Large intestine (tissue), 3 donors: ENCODE results near the gene TOMM40. TPM values are rescaled to one million over a fixed set of nuclear protein-coding genes. Genes with fewer than 3 reads are reported as not detected.

Experiments used
- DNase-seq, 2 donors: peaks; one replicate each; pipeline versions ENCODE4 v3.0.0 to v3.0.0-alpha.2; 2013
- H3K27ac ChIP-seq: one replicate; pipeline ENCODE4 v1.5.1; 2013; ENCODE audit warnings: low read length
- H3K27me3 ChIP-seq: 2 replicates; pipeline ENCODE4 v1.6.1; 2013; ENCODE audit warnings: low read length; ENCODE audit not compliant: control insufficient read depth, insufficient read depth
- H3K36me3 ChIP-seq: 2 replicates; pipeline ENCODE4 v1.6.1; 2013; ENCODE audit warnings: low read length; ENCODE audit not compliant: control insufficient read depth, insufficient read depth
- H3K4me1 ChIP-seq: one replicate; pipeline ENCODE4 v1.6.1; 2013; ENCODE audit warnings: low read length; ENCODE audit not compliant: control insufficient read depth, insufficient read depth
- H3K4me3 ChIP-seq: one replicate; pipeline ENCODE4 v1.5.1; 2013; ENCODE audit warnings: low read length
- H3K9me3 ChIP-seq: one replicate; pipeline ENCODE4 v1.6.1; 2013; ENCODE audit warnings: mild to moderate bottlenecking, low read depth, low read length, moderate library complexity; ENCODE audit not compliant: control insufficient read depth
- WGBS: methylation state at CpG from one replicate; pipeline ENCODE4 v1.1.5; 2013; ENCODE audit warnings: low lambda C conversion rate; ENCODE audit not compliant: insufficient coverage; 5-methylcytosine and 5-hydroxymethylcytosine counted together
- polyA plus RNA-seq: library from polyadenylated mRNA; unstranded; fragments of 120-200 nt; gene quantifications from one replicate; pipeline ENCODE4 v1.2.1, GENCODE V29; 2013

TOMM40 gene
- polyA plus RNA-seq, 1 donor, result 37.2 TPM

DNA sequence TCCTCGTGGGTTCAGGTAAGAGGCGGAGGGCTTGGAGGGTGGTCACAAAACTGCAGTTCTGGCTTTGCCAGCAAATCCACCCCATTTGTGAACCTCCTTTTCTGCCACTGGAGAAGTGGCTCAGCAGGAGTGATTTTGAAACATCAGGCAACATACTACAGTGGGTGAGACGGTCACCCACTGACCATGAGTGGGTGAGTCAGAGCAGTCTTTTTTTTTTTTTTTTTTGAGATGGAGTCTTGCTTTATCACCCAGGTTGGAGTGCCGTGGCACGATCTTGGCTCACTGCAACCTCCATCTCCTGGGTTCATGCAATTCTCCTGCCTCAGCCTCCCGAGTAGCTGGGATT lies 3.0 kb downstream of the TOMM40 start:
- no peak for DNase-seq
- Histone ChIP-seq H3K36me3 (peaks cover 49% of the 10 kb centered on the region), H3K4me3 (no peak overlapping the region), H3K4me1 (peaks cover 14% of the 10 kb centered on the region), H3K27me3 (no peaks in the 10 kb centered on the region), H3K9me3 (no peaks in the 10 kb centered on the region), H3K27ac (no peak overlapping the region)
- no CpG with 5 or more reads among the region's 6 CpGs for WGBS

DNA sequence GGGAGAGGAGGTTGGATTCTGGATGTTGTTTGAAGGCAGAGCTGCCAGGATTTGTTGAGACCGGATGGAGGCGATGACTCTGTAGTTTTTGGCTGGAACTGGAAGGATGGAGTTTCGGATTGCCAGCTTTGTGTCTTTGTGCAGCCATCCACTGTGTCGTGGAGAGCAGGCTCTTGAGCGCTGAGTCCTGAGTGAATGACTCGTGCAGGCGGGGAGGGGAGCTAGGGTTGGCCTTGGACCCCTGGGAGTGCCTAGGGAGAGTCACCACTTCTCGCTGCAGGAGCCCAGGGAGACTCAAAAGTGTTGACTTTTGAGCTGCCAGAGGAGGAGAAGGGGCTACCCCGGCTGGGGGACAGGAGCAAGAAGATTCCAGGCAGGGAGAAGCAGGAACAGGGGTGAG lies 3.9 kb downstream of the TOMM40 start:
- Histone ChIP-seq H3K4me1 (peaks cover 10% of the 10 kb centered on the region), H3K36me3 (peaks cover 57% of the 10 kb centered on the region), H3K4me3 (no peak overlapping the region), H3K27me3 (no peaks in the 10 kb centered on the region), H3K9me3 (no peaks in the 10 kb centered on the region), H3K27ac (no peak overlapping the region)
- DNase-seq, result no peak
- WGBS, result no CpG with 5 or more reads among the region's 9 CpGs

DNA sequence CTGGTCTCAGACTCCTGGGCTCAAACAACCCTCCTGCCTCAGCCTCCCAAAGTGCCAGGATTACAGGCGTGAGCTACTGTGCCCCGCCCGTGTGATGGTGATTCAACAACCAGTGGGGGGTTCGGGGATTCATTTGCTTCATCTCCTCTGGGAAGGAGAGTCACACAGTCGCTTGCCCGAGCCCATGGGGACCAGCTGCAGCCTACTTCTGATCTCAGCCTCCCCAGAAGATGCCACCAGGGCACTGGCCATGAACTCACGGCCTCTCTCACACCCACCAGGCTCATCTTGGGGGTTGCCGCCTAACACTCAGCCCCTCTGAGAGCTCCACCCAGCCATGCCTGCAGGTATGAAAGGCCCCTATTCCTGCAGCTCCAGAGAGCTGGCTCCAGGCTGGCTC lies 6.8 kb downstream of the TOMM40 start:
- H3K36me3 ChIP-seq, result peaks cover 80% of the 10 kb centered on the region
- WGBS, result no CpG with 5 or more reads among the region's 8 CpGs
- H3K27me3 ChIP-seq, result no peaks in the 10 kb centered on the region

DNA sequence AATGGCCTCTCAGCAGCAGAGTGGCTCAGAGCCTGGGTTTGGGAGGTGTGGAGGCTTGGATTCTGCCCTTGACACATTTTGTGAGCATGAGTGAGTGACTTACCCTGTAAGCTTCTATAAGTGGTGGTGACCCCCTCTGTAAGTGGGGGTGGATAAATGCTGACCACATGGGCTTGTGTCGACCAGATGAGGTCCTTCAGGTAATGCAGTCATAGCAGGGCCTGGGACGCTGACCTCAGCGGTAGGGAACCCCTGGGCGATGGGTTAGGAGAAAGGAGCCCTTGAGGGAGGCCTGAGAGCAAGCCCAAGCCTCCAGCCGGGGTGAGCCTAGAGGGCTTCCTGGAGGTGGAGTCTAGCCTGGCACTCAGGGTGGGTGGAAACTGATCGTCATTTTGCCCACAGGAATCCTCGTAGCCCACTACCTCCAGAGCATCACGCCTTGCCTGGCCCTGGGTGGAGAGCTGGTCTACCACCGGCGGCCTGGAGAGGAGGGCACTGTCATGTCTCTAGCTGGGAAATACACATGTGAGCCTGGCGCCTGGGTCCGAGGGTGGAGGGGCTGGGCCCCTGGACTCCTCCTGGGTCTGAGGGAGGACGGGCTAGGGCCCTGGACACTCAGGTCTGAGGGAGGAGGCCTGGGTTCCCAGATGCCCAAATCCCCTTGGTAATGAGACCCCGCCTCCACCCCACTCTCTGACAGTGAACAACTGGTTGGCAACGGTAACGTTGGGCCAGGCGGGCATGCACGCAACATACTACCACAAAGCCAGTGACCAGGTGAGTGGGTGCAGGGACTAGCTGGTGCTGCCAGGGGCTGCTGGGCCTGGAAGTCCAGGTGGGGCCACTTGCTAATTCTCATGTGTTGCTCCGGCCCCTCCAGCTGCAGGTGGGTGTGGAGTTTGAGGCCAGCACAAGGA lies 9.5 kb downstream of the TOMM40 start:
- Histone ChIP-seq H3K27me3 (peaks cover 3% of the 10 kb centered on the region), H3K27ac (no peak overlapping the region), H3K9me3 (no peaks in the 10 kb centered on the region), H3K4me3 (no peak overlapping the region), H3K36me3 (peaks cover 61% of the 10 kb centered on the region), H3K4me1 (peaks cover 10% of the 10 kb centered on the region)
- DNase-seq, result no peak
- no CpG with 5 or more reads among the region's 19 CpGs for WGBS

More for the DNA sequence above, 6.8 kb downstream of the TOMM40 start:
- H3K9me3 ChIP-seq, result no peaks in the 10 kb centered on the region
- H3K4me1 ChIP-seq, result no peaks in the 10 kb centered on the region
- no peak for DNase-seq
- H3K4me3 ChIP-seq, result no peak overlapping the region
- H3K27ac ChIP-seq, result no peak overlapping the region

DNA sequence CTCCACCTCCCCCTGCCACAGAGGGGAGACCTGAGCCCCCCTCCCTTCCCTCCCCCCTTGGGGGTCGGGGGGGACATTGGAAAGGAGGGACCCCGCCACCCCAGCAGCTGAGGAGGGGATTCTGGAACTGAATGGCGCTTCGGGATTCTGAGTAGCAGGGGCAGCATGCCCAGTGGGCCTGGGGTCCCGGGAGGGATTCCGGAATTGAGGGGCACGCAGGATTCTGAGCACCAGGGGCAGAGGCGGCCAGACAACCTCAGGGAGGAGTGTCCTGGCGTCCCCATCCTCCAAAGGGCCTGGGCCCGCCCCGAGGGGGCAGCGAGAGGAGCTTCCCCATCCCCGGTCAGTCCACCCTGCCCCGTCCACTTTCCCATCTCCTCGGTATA lies 12.2 kb downstream of the TOMM40 start:
- Histone ChIP-seq H3K27me3 (peaks cover 5% of the 10 kb centered on the region), H3K27ac (no peak overlapping the region), H3K9me3 (no peaks in the 10 kb centered on the region), H3K36me3 (peaks cover 36% of the 10 kb centered on the region), H3K4me3 (no peak overlapping the region), H3K4me1 (peaks cover 21% of the 10 kb centered on the region)
- DNase-seq, result no peak
- no CpG with 5 or more reads among the region's 15 CpGs for WGBS

DNA sequence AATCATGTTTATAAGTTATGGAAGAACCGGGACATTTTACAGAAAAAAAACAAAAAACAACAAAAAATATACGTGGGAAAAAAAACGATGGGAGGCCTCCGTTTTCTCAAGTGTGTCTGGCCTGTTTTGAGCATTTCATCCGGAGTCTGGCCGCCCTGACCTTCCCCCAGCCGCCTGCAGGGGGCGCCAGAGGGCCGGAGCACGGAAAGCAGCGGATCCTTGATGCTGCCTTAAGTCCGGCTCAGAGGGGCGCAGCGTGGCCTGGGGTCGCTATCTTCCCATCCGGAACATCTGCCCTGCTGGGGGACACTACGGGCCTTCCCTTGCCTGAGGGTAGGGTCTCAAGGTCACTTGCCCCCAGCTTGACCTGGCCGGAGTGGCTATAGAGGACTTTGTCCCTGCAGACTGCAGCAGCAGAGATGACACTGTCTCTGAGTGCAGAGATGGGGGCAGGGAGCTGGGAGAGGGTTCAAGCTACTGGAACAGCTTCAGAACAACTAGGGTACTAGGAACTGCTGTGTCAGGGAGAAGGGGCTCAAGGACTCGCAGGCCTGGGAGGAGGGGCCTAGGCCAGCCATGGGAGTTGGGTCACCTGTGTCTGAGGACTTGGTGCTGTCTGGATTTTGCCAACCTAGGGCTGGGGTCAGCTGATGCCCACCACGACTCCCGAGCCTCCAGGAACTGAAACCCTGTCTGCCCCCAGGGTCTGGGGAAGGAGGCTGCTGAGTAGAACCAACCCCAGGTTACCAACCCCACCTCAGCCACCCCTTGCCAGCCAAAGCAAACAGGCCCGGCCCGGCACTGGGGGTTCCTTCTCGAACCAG lies 12.8 kb downstream of the TOMM40 start:
- DNase-seq, result peak; percentile 52 to 64
- Histone ChIP-seq H3K4me1 (peaks cover 21% of the 10 kb centered on the region), H3K27ac (no peak overlapping the region), H3K36me3 (peaks cover 36% of the 10 kb centered on the region), H3K4me3 (no peak overlapping the region), H3K27me3 (peaks cover 5% of the 10 kb centered on the region), H3K9me3 (peaks cover 3% of the 10 kb centered on the region)
- 0% methylated on average over 4 of the region's 24 CpGs for WGBS

DNA sequence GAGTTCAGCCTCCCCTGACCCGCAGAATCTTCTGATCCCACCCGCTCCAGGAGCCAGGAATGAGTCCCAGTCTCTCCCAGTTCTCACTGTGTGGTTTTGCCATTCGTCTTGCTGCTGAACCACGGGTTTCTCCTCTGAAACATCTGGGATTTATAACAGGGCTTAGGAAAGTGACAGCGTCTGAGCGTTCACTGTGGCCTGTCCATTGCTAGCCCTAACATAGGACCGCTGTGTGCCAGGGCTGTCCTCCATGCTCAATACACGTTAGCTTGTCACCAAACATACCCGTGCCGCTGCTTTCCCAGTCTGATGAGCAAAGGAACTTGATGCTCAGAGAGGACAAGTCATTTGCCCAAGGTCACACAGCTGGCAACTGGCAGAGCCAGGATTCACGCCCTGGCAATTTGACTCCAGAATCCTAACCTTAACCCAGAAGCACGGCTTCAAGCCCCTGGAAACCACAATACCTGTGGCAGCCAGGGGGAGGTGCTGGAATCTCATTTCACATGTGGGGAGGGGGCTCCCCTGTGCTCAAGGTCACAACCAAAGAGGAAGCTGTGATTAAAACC lies 13.5 kb downstream of the TOMM40 start:
- DNase-seq, result no peak

DNA sequence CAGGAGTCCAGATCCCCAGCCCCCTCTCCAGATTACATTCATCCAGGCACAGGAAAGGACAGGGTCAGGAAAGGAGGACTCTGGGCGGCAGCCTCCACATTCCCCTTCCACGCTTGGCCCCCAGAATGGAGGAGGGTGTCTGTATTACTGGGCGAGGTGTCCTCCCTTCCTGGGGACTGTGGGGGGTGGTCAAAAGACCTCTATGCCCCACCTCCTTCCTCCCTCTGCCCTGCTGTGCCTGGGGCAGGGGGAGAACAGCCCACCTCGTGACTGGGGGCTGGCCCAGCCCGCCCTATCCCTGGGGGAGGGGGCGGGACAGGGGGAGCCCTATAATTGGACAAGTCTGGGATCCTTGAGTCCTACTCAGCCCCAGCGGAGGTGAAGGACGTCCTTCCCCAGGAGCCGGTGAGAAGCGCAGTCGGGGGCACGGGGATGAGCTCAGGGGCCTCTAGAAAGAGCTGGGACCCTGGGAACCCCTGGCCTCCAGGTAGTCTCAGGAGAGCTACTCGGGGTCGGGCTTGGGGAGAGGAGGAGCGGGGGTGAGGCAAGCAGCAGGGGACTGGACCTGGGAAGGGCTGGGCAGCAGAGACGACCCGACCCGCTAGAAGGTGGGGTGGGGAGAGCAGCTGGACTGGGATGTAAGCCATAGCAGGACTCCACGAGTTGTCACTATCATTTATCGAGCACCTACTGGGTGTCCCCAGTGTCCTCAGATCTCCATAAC lies 14.5 kb downstream of the TOMM40 start, which contains the start of gene APOE:
TSS of gene APOE (plus strand) at position 360 of the 724 bp plus-strand sequence. CDS start 829 bp downstream, outside the sequence.
- Histone ChIP-seq H3K27me3 (peaks cover 5% of the 10 kb centered on the region), H3K4me1 (peaks cover 21% of the 10 kb centered on the region), H3K9me3 (peaks cover 3% of the 10 kb centered on the region), H3K36me3 (peaks cover 22% of the 10 kb centered on the region), H3K27ac (peak within 1 kb of the TSS; percentile 83), H3K4me3 (peak within 1 kb of the TSS; percentile 58)
- peak in 1 of 2 donors; percentile 54 for DNase-seq
- WGBS, result no CpG with 5 or more reads among the region's 20 CpGs

More for the DNA sequence above, 13.5 kb downstream of the TOMM40 start:
- Histone ChIP-seq H3K27me3 (peaks cover 5% of the 10 kb centered on the region), H3K36me3 (peaks cover 33% of the 10 kb centered on the region), H3K4me3 (no peak overlapping the region), H3K4me1 (peaks cover 21% of the 10 kb centered on the region), H3K9me3 (peaks cover 3% of the 10 kb centered on the region), H3K27ac (no peak overlapping the region)
- WGBS, result no CpG with 5 or more reads among the region's 12 CpGs

DNA sequence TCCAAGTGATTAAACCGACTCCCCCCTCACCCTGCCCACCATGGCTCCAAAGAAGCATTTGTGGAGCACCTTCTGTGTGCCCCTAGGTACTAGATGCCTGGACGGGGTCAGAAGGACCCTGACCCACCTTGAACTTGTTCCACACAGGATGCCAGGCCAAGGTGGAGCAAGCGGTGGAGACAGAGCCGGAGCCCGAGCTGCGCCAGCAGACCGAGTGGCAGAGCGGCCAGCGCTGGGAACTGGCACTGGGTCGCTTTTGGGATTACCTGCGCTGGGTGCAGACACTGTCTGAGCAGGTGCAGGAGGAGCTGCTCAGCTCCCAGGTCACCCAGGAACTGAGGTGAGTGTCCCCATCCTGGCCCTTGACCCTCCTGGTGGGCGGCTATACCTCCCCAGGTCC lies 16.6 kb downstream of the TOMM40 start:
- no CpG with 5 or more reads among the region's 12 CpGs for WGBS

More for the DNA sequence above, 16.6 kb downstream of the TOMM40 start:
- Histone ChIP-seq H3K36me3 (peaks cover 5% of the 10 kb centered on the region), H3K9me3 (peaks cover 3% of the 10 kb centered on the region), H3K27me3 (peaks cover 5% of the 10 kb centered on the region), H3K4me1 (peaks cover 29% of the 10 kb centered on the region), H3K4me3 (no peak overlapping the region), H3K27ac (no peak overlapping the region)
- no peak for DNase-seq
